Activated CD4-positive, CD25-positive, alpha-beta regulatory T cell treated with anti-CD3 and anti-CD28 coated beads, Interleukin-2, amount 50 U/mL, for 72 hours (primary cell): ENCODE results near the gene TBCB.
"Not testable (repeated sequence)": the region's sequence is repeated elsewhere in the genome, so short reads cannot be mapped to it uniquely, and the experiment has no call there.

Source experiments
- DNase-seq: peaks from one replicate; pipeline ENCODE4 v3.0.0; 2021

Gene TBCB

GRCh38 chr19:36115453-36116343 is at the start of gene TBCB:
Gene TBCB, plus strand, starts transcription at chr19:36115468. Its CDS starts 93 bp downstream, at chr19:36115561.
- peak; percentile 85 for DNase-seq

- DNase-seq: no peak
These were observed 47.6 kb upstream of the TBCB start for GRCh38 chr19:36067681-36068080.

- not testable (repeated sequence) for DNase-seq
These were observed 46.3 kb upstream of the TBCB start for GRCh38 chr19:36068810-36069499.

GRCh38 chr19:36072081-36072480 is 43.2 kb upstream of the TBCB start:
- DNase-seq: no peak

- DNase-seq: no peak
These were observed 42.0 kb upstream of the TBCB start for GRCh38 chr19:36073121-36073876.

- DNase-seq: no peak
These were observed 35.8 kb upstream of the TBCB start for GRCh38 chr19:36079389-36079945.

- no peak for DNase-seq
These were observed 33.9 kb upstream of the TBCB start for GRCh38 chr19:36081385-36081784.

GRCh38 chr19:36081894-36082293 is 33.4 kb upstream of the TBCB start:
- no peak for DNase-seq

- DNase-seq: no peak
These were observed 32.4 kb upstream of the TBCB start for GRCh38 chr19:36082916-36083315.

GRCh38 chr19:36084231-36085009 is 30.8 kb upstream of the TBCB start:
- no peak for DNase-seq

GRCh38 chr19:36086326-36086725 is 28.9 kb upstream of the TBCB start:
- DNase-seq: no peak

- DNase-seq: no peak
These were observed 25.4 kb upstream of the TBCB start for GRCh38 chr19:36089847-36090246.

- no peak for DNase-seq
These were observed 24.2 kb upstream of the TBCB start for GRCh38 chr19:36090910-36091695.

GRCh38 chr19:36092566-36092965 is 22.7 kb upstream of the TBCB start:
- no peak for DNase-seq

GRCh38 chr19:36093146-36093662 is 22.1 kb upstream of the TBCB start:
- DNase-seq: no peak

GRCh38 chr19:36093687-36094086 is 21.6 kb upstream of the TBCB start:
- no peak for DNase-seq

GRCh38 chr19:36097036-36097435 is 18.2 kb upstream of the TBCB start:
- no peak for DNase-seq

- DNase-seq: no peak
These were observed 16.0 kb upstream of the TBCB start for GRCh38 chr19:36099166-36099785.

- DNase-seq: no peak
These were observed 14.8 kb upstream of the TBCB start for GRCh38 chr19:36100476-36100875.

- no peak for DNase-seq
These were observed 13.5 kb upstream of the TBCB start for GRCh38 chr19:36101550-36102327.
